GM23338 (cell line): ENCODE data around the gene AIF1L.

ENCODE experiments used
- EZH2 ChIP-seq: fragments of 200-600 bp; sonication (generic); IDR thresholded peaks from one replicate; pipeline ENCODE4 v1.8.0; 2017; ENCODE audit warnings: antibody characterized with exemption, mild to moderate bottlenecking, low read depth; ENCODE audit not compliant: unreplicated experiment
- EZH2phosphoT487 ChIP-seq: fragments of 200-600 bp; sonication (generic); IDR thresholded peaks from one replicate; pipeline ENCODE4 v1.8.1; 2018; ENCODE audit warnings: antibody characterized with exemption; ENCODE audit not compliant: unreplicated experiment
- POLR2AphosphoS5 ChIP-seq: IDR thresholded peaks from 2 replicates; pipeline ENCODE4 v1.6.1; 2016; ENCODE audit warnings: antibody characterized with exemption, low read depth
- ZNF114 ChIP-seq: fragments of 250-450 bp; sonication (Bioruptor Pico); IDR thresholded peaks from 2 replicates; pipeline ENCODE4 v1.5.0; 2020; ENCODE audit warnings: mild to moderate bottlenecking, moderate library complexity
- TF ChIP-seq, protein P1 (sequence below): IDR thresholded peaks from one replicate; pipeline ENCODE4 v1.6.1; 2018; ENCODE audit warnings: antibody characterized with exemption; ENCODE audit not compliant: unreplicated experiment
- TF ChIP-seq, protein P2 (sequence below), 2 experiments: fragments of 200-600 bp in 1 of 2; sonication (generic) in 1 of 2; conservative IDR thresholded peaks; 2 replicates each; pipeline versions ENCODE4 v1.5.1 to v1.6.1; 2016 to 2017; ENCODE audit warnings: antibody characterized with exemption in 2 of 2, low read depth in 2 of 2, mild to moderate bottlenecking in 2 of 2, moderate library complexity in 1 of 2

DNA sequence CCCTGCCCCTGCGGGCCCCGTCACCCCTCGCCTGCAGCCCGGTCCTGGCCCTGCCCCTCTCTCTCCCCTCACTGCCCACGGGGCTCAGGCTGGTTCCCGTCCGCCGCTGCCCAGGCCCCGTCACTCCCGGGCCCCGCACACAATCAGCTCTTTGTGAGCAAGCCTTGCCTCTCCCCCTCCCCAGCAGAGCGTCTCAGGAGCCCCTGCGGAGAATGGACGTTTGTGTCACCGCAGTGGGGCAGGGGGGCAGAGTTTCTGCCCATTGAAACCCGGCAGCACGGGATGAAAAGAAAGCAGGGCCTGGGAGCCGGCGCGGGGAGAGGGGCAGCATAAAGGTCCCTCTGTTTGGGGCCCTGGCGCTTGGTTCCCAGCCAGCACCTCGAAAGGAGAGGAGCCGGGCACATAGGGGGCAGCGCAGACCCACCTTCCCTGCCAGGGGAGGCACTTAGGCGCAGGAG, 15.6 kb downstream of the AIF1L start:
- TF ChIP-seq, protein P1, sequence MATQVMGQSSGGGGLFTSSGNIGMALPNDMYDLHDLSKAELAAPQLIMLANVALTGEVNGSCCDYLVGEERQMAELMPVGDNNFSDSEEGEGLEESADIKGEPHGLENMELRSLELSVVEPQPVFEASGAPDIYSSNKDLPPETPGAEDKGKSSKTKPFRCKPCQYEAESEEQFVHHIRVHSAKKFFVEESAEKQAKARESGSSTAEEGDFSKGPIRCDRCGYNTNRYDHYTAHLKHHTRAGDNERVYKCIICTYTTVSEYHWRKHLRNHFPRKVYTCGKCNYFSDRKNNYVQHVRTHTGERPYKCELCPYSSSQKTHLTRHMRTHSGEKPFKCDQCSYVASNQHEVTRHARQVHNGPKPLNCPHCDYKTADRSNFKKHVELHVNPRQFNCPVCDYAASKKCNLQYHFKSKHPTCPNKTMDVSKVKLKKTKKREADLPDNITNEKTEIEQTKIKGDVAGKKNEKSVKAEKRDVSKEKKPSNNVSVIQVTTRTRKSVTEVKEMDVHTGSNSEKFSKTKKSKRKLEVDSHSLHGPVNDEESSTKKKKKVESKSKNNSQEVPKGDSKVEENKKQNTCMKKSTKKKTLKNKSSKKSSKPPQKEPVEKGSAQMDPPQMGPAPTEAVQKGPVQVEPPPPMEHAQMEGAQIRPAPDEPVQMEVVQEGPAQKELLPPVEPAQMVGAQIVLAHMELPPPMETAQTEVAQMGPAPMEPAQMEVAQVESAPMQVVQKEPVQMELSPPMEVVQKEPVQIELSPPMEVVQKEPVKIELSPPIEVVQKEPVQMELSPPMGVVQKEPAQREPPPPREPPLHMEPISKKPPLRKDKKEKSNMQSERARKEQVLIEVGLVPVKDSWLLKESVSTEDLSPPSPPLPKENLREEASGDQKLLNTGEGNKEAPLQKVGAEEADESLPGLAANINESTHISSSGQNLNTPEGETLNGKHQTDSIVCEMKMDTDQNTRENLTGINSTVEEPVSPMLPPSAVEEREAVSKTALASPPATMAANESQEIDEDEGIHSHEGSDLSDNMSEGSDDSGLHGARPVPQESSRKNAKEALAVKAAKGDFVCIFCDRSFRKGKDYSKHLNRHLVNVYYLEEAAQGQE = no peak
- TF ChIP-seq, protein P2, sequence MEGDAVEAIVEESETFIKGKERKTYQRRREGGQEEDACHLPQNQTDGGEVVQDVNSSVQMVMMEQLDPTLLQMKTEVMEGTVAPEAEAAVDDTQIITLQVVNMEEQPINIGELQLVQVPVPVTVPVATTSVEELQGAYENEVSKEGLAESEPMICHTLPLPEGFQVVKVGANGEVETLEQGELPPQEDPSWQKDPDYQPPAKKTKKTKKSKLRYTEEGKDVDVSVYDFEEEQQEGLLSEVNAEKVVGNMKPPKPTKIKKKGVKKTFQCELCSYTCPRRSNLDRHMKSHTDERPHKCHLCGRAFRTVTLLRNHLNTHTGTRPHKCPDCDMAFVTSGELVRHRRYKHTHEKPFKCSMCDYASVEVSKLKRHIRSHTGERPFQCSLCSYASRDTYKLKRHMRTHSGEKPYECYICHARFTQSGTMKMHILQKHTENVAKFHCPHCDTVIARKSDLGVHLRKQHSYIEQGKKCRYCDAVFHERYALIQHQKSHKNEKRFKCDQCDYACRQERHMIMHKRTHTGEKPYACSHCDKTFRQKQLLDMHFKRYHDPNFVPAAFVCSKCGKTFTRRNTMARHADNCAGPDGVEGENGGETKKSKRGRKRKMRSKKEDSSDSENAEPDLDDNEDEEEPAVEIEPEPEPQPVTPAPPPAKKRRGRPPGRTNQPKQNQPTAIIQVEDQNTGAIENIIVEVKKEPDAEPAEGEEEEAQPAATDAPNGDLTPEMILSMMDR (conservative IDR thresholded peaks at IDR 0.05; ENCODE audit: low read depth in 2 of 2) = peak; percentile 28 to 36; a peak in 2 of 4 replicates
- no peak for TF ChIP-seq EZH2
- no peak for TF ChIP-seq POLR2AphosphoS5
- no peak for TF ChIP-seq EZH2phosphoT487
- TF ChIP-seq ZNF114 (CRISPR knock-in tag) = no peak
